WTC11 (cell line): ENCODE data around the gene GJB1. TPM values are rescaled to one million over a fixed set of nuclear protein-coding genes. Genes with fewer than 3 reads are reported as not detected.

ENCODE experiments used
- ATAC-seq: fragments of 200-7000 bp; cut with Tn5 transposase; 2 replicates; pipeline ENCODE4 v1.10.0; 2021; ENCODE audit warnings: mild to moderate bottlenecking, moderate library complexity
- CTCF ChIA-PET: fragments of 300-600 bp; sonication (Branson Sonifier 250); formaldehyde crosslinking; loops from one replicate; lab custom pipeline; 2021; ENCODE audit warnings: antibody characterized with exemption; lab: Charles Lee
- POLR2A ChIA-PET: fragments of 350-600 bp; sonication (Branson Sonifier 250); formaldehyde crosslinking; loops from one replicate; lab custom pipeline; 2021; ENCODE audit warnings: antibody characterized with exemption; lab: Charles Lee
- DNase-seq: peaks from one replicate; pipeline ENCODE4 v3.0.0; 2021; ENCODE audit warnings: low spot score
- H3K27ac Mint-ChIP-seq: 2 replicates; pipeline ENCODE4 v1.8.0; 2021; ENCODE audit warnings: mixed read lengths
- H3K27me3 Mint-ChIP-seq: 2 replicates; pipeline ENCODE4 v1.8.0; 2021; ENCODE audit warnings: low read depth, mild to moderate bottlenecking, moderate library complexity, mixed read lengths
- H3K36me3 Mint-ChIP-seq: 2 replicates; pipeline ENCODE4 v1.8.0; 2021; ENCODE audit warnings: mixed read lengths
- H3K4me1 Mint-ChIP-seq: 2 replicates; pipeline ENCODE4 v1.8.0; 2022; ENCODE audit warnings: mixed read lengths
- H3K4me3 Mint-ChIP-seq: 2 replicates; pipeline ENCODE4 v1.8.0; 2021; ENCODE audit warnings: mild to moderate bottlenecking, moderate library complexity, mixed read lengths
- H3K9me3 Mint-ChIP-seq: 2 replicates; pipeline ENCODE4 v1.8.0; 2021; ENCODE audit warnings: mixed read lengths
- FOXP1 ChIP-seq: sonication (generic); formaldehyde crosslinking; IDR thresholded peaks from 2 replicates; pipeline ENCODE4 v1.8.0; 2022; ENCODE audit warnings: missing genetic modification reagents, mild to moderate bottlenecking, moderate library complexity, borderline replicate concordance
- GABPB1 ChIP-seq: sonication (generic); formaldehyde crosslinking; IDR thresholded peaks from 2 replicates; pipeline ENCODE4 v1.8.1; 2023; ENCODE audit warnings: mild to moderate bottlenecking, missing genetic modification reagents
- KAT7 ChIP-seq: sonication (generic); formaldehyde crosslinking; IDR thresholded peaks from 2 replicates; pipeline ENCODE4 v1.8.1; 2023; ENCODE audit warnings: missing genetic modification reagents, mild to moderate bottlenecking, borderline replicate concordance
- NFATC4 ChIP-seq: fragments of 250-450 bp; sonication (Bioruptor Pico); IDR thresholded peaks from 2 replicates; pipeline ENCODE4 v1.9.0; 2021; ENCODE audit warnings: mild to moderate bottlenecking
- NFYB ChIP-seq: sonication (generic); formaldehyde crosslinking; conservative IDR thresholded peaks from 2 replicates; pipeline ENCODE4 v1.8.0; 2022; ENCODE audit warnings: low read depth, missing genetic modification reagents
- NR3C1 ChIP-seq: sonication (generic); formaldehyde crosslinking; conservative IDR thresholded peaks from 2 replicates; pipeline ENCODE4 v1.8.1; 2023; ENCODE audit warnings: low read depth, mild to moderate bottlenecking, missing genetic modification reagents
- TEAD4 ChIP-seq: sonication (generic); formaldehyde crosslinking; IDR thresholded peaks from 2 replicates; pipeline ENCODE4 v1.8.0; 2022; ENCODE audit warnings: mild to moderate bottlenecking, missing genetic modification reagents
- ZNF396 ChIP-seq: fragments of 250-450 bp; sonication (Bioruptor Pico); IDR thresholded peaks from 2 replicates; pipeline ENCODE4 v1.8.0; 2021; ENCODE audit warnings: mild to moderate bottlenecking, moderate library complexity, borderline replicate concordance
- ZNF671 ChIP-seq: fragments of 250-450 bp; sonication (Bioruptor Pico); IDR thresholded peaks from 2 replicates; pipeline ENCODE4 v1.8.0; 2021; ENCODE audit warnings: mild to moderate bottlenecking
- total RNA-seq: library from RNA; stranded (reverse); gene quantifications from 3 replicates; pipeline ENCODE4 v1.2.3, GENCODE V29; 2021
- TF ChIP-seq, protein P1 (sequence below): sonication (generic); formaldehyde crosslinking; conservative IDR thresholded peaks from 2 replicates; pipeline ENCODE4 v1.8.1; 2023; ENCODE audit warnings: mild to moderate bottlenecking, low read depth, missing genetic modification reagents, moderate library complexity
- TF ChIP-seq, protein P2 (sequence below): sonication (generic); formaldehyde crosslinking; IDR thresholded peaks from 2 replicates; pipeline ENCODE4 v1.8.0; 2022; ENCODE audit warnings: mild to moderate bottlenecking, missing genetic modification reagents
- TF ChIP-seq, protein P3 (sequence below): sonication (generic); formaldehyde crosslinking; IDR thresholded peaks from 2 replicates; pipeline ENCODE4 v1.8.0; 2022; ENCODE audit warnings: missing genetic modification reagents
- TF ChIP-seq, protein P4 (sequence below): sonication (generic); formaldehyde crosslinking; IDR thresholded peaks from 2 replicates; pipeline ENCODE4 v1.8.1; 2022; ENCODE audit warnings: low read depth, missing genetic modification reagents, borderline replicate concordance
- TF ChIP-seq, protein P5 (sequence below): fragments of 250-450 bp; sonication (Bioruptor Pico); IDR thresholded peaks from 2 replicates; pipeline ENCODE4 v2.1.2; 2022; ENCODE audit warnings: mild to moderate bottlenecking, moderate library complexity
- TF ChIP-seq, protein P6 (sequence below): sonication (generic); formaldehyde crosslinking; IDR thresholded peaks from 2 replicates; pipeline ENCODE4 v1.8.0; 2023; ENCODE audit warnings: mild to moderate bottlenecking, missing genetic modification reagents

GJB1 gene
- total RNA-seq, 1 experiment from 2014 or later, result 0.17 TPM

DNA sequence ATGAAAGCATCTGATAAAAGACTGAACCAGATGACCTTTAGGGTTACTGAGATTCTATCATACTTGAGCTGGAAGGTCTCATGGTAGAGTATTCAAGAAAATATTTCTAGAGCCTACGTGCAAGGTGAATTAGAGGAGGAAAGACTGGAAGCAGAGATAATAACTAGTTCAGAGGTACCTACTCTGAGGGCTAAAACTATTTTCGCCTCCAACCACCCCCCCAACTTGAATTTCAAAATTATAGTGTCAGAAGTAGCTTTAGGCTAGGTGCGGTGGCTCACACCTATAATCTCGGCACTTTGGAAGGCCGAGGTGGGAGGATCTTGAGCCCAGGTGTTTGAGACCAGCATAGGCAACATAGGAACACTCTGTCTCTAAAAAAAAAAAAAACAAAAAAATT is 47.5 kb upstream of the GJB1 start:
- Mint-ChIP-seq H3K9me3 (peaks cover 4% of the 10 kb centered on the region; the same call in 1 of the 2 replicates), H3K27me3 (no peaks in the 10 kb centered on the region)
- no peak for TF ChIP-seq KAT7
- TF ChIP-seq, protein P1, sequence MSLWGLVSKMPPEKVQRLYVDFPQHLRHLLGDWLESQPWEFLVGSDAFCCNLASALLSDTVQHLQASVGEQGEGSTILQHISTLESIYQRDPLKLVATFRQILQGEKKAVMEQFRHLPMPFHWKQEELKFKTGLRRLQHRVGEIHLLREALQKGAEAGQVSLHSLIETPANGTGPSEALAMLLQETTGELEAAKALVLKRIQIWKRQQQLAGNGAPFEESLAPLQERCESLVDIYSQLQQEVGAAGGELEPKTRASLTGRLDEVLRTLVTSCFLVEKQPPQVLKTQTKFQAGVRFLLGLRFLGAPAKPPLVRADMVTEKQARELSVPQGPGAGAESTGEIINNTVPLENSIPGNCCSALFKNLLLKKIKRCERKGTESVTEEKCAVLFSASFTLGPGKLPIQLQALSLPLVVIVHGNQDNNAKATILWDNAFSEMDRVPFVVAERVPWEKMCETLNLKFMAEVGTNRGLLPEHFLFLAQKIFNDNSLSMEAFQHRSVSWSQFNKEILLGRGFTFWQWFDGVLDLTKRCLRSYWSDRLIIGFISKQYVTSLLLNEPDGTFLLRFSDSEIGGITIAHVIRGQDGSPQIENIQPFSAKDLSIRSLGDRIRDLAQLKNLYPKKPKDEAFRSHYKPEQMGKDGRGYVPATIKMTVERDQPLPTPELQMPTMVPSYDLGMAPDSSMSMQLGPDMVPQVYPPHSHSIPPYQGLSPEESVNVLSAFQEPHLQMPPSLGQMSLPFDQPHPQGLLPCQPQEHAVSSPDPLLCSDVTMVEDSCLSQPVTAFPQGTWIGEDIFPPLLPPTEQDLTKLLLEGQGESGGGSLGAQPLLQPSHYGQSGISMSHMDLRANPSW, result no peak
- TF ChIP-seq, protein P2, sequence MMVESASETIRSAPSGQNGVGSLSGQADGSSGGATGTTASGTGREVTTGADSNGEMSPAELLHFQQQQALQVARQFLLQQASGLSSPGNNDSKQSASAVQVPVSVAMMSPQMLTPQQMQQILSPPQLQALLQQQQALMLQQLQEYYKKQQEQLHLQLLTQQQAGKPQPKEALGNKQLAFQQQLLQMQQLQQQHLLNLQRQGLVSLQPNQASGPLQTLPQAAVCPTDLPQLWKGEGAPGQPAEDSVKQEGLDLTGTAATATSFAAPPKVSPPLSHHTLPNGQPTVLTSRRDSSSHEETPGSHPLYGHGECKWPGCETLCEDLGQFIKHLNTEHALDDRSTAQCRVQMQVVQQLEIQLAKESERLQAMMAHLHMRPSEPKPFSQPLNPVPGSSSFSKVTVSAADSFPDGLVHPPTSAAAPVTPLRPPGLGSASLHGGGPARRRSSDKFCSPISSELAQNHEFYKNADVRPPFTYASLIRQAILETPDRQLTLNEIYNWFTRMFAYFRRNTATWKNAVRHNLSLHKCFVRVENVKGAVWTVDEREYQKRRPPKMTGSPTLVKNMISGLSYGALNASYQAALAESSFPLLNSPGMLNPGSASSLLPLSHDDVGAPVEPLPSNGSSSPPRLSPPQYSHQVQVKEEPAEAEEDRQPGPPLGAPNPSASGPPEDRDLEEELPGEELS, result no peak
- TF ChIP-seq NFATC4 (CRISPR knock-in tag), result no peak
- TF ChIP-seq, protein P3, sequence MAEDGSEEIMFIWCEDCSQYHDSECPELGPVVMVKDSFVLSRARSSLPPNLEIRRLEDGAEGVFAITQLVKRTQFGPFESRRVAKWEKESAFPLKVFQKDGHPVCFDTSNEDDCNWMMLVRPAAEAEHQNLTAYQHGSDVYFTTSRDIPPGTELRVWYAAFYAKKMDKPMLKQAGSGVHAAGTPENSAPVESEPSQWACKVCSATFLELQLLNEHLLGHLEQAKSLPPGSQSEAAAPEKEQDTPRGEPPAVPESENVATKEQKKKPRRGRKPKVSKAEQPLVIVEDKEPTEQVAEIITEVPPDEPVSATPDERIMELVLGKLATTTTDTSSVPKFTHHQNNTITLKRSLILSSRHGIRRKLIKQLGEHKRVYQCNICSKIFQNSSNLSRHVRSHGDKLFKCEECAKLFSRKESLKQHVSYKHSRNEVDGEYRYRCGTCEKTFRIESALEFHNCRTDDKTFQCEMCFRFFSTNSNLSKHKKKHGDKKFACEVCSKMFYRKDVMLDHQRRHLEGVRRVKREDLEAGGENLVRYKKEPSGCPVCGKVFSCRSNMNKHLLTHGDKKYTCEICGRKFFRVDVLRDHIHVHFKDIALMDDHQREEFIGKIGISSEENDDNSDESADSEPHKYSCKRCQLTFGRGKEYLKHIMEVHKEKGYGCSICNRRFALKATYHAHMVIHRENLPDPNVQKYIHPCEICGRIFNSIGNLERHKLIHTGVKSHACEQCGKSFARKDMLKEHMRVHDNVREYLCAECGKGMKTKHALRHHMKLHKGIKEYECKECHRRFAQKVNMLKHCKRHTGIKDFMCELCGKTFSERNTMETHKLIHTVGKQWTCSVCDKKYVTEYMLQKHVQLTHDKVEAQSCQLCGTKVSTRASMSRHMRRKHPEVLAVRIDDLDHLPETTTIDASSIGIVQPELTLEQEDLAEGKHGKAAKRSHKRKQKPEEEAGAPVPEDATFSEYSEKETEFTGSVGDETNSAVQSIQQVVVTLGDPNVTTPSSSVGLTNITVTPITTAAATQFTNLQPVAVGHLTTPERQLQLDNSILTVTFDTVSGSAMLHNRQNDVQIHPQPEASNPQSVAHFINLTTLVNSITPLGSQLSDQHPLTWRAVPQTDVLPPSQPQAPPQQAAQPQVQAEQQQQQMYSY (CRISPR knock-in tag), result no peak
- no peak for TF ChIP-seq TEAD4
- no peak for TF ChIP-seq NR3C1 (CRISPR knock-in tag)
- TF ChIP-seq NFYB (CRISPR knock-in tag), result no peak
- TF ChIP-seq, protein P4, sequence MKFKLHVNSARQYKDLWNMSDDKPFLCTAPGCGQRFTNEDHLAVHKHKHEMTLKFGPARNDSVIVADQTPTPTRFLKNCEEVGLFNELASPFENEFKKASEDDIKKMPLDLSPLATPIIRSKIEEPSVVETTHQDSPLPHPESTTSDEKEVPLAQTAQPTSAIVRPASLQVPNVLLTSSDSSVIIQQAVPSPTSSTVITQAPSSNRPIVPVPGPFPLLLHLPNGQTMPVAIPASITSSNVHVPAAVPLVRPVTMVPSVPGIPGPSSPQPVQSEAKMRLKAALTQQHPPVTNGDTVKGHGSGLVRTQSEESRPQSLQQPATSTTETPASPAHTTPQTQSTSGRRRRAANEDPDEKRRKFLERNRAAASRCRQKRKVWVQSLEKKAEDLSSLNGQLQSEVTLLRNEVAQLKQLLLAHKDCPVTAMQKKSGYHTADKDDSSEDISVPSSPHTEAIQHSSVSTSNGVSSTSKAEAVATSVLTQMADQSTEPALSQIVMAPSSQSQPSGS (CRISPR knock-in tag), result no peak
- no peak for TF ChIP-seq GABPB1 (CRISPR knock-in tag)
- TF ChIP-seq FOXP1, result no peak
- TF ChIP-seq, protein P5, sequence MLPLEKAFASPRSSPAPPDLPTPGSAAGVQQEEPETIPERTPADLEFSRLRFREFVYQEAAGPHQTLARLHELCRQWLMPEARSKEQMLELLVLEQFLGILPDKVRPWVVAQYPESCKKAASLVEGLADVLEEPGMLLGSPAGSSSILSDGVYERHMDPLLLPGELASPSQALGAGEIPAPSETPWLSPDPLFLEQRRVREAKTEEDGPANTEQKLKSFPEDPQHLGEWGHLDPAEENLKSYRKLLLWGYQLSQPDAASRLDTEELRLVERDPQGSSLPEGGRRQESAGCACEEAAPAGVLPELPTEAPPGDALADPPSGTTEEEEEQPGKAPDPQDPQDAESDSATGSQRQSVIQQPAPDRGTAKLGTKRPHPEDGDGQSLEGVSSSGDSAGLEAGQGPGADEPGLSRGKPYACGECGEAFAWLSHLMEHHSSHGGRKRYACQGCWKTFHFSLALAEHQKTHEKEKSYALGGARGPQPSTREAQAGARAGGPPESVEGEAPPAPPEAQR (CRISPR knock-in tag), result no peak
- no peak for TF ChIP-seq ZNF396
- TF ChIP-seq, protein P6, sequence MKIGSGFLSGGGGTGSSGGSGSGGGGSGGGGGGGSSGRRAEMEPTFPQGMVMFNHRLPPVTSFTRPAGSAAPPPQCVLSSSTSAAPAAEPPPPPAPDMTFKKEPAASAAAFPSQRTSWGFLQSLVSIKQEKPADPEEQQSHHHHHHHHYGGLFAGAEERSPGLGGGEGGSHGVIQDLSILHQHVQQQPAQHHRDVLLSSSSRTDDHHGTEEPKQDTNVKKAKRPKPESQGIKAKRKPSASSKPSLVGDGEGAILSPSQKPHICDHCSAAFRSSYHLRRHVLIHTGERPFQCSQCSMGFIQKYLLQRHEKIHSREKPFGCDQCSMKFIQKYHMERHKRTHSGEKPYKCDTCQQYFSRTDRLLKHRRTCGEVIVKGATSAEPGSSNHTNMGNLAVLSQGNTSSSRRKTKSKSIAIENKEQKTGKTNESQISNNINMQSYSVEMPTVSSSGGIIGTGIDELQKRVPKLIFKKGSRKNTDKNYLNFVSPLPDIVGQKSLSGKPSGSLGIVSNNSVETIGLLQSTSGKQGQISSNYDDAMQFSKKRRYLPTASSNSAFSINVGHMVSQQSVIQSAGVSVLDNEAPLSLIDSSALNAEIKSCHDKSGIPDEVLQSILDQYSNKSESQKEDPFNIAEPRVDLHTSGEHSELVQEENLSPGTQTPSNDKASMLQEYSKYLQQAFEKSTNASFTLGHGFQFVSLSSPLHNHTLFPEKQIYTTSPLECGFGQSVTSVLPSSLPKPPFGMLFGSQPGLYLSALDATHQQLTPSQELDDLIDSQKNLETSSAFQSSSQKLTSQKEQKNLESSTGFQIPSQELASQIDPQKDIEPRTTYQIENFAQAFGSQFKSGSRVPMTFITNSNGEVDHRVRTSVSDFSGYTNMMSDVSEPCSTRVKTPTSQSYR (CRISPR knock-in tag), result no peak
- no peak for TF ChIP-seq ZNF671 (CRISPR knock-in tag)
- TF ChIP-seq, all 79 proteins: peak for 0
- DNase-seq, result no peak
- ATAC-seq, result no peak
- H3K27ac Mint-ChIP-seq, result no peak overlapping the region
- H3K4me3 Mint-ChIP-seq, result no peak overlapping the region
- H3K4me1 Mint-ChIP-seq, result peaks cover 25% of the 10 kb centered on the region
- CTCF ChIA-PET, result no interaction called here
- POLR2A ChIA-PET, result no interaction called here
- H3K36me3 Mint-ChIP-seq, result peaks cover 3% of the 10 kb centered on the region; the same call in 1 of the 2 replicates
